ENCODE data around the gene ITGA3. TPM values are rescaled to one million over a fixed set of nuclear protein-coding genes. Genes with fewer than 3 reads are reported as not detected.
"Not testable (repeated sequence)": the region's sequence is repeated elsewhere in the genome, so short reads cannot be mapped to it uniquely, and the experiment has no call there.

Gene ITGA3
- polyA plus RNA-seq, 3 donors = 89.8 to 104 (median 95.0) TPM

- DNase-seq (ENCODE audit: low read depth in 3 of 3, low spot score in 2 of 3) = no peak
These were observed 4.8 kb upstream of the ITGA3 start for GRCh38 chr17:50051082-50051576.

GRCh38 chr17:50051606-50052005 is 4.3 kb upstream of the ITGA3 start:
- DNase-seq (ENCODE audit: low read depth in 3 of 3, low spot score in 2 of 3) = no peak

GRCh38 chr17:50052241-50052796 is 3.6 kb upstream of the ITGA3 start:
- DNase-seq (ENCODE audit: low read depth in 3 of 3, low spot score in 2 of 3) = no peak

- DNase-seq (ENCODE audit: low read depth in 3 of 3, low spot score in 2 of 3) = no peak
These were observed 2.9 kb upstream of the ITGA3 start for GRCh38 chr17:50052822-50053653.

- no peak for DNase-seq (ENCODE audit: low read depth in 3 of 3, low spot score in 2 of 3)
These were observed 2.3 kb upstream of the ITGA3 start for GRCh38 chr17:50053654-50053960.

GRCh38 chr17:50055055-50055425 is 870 bp upstream of the ITGA3 start:
- no peak for DNase-seq (ENCODE audit: low read depth in 3 of 3, low spot score in 2 of 3)

- no peak for DNase-seq (ENCODE audit: low read depth in 3 of 3, low spot score in 2 of 3)
These were observed 479 bp downstream of the ITGA3 start for GRCh38 chr17:50056217-50056960.

GRCh38 chr17:50056961-50057330 is 1.0 kb downstream of the ITGA3 start:
- no peak for DNase-seq (ENCODE audit: low read depth in 3 of 3, low spot score in 2 of 3)

GRCh38 chr17:50057521-50057991 is 1.6 kb downstream of the ITGA3 start:
- no peak for DNase-seq (ENCODE audit: low read depth in 3 of 3, low spot score in 2 of 3)

GRCh38 chr17:50058296-50058953 is 2.5 kb downstream of the ITGA3 start:
- no peak for DNase-seq (ENCODE audit: low read depth in 3 of 3, low spot score in 2 of 3)

GRCh38 chr17:50059256-50059655 is 3.3 kb downstream of the ITGA3 start:
- no peak for DNase-seq (ENCODE audit: low read depth in 3 of 3, low spot score in 2 of 3)

GRCh38 chr17:50059759-50060273 is 3.9 kb downstream of the ITGA3 start:
- no peak for DNase-seq (ENCODE audit: low read depth in 3 of 3, low spot score in 2 of 3)

GRCh38 chr17:50060951-50061712 is 5.2 kb downstream of the ITGA3 start:
- DNase-seq (ENCODE audit: low read depth in 3 of 3, low spot score in 2 of 3) = no peak

GRCh38 chr17:50061713-50062045 is 5.8 kb downstream of the ITGA3 start:
- DNase-seq (ENCODE audit: low read depth in 3 of 3, low spot score in 2 of 3) = not testable (repeated sequence)

GRCh38 chr17:50062293-50063243 is 6.7 kb downstream of the ITGA3 start:
- DNase-seq (ENCODE audit: low read depth in 3 of 3, low spot score in 2 of 3) = no peak

GRCh38 chr17:50063561-50064252 is 7.8 kb downstream of the ITGA3 start:
- no peak for DNase-seq (ENCODE audit: low read depth in 3 of 3, low spot score in 2 of 3)

- no peak for DNase-seq (ENCODE audit: low read depth in 3 of 3, low spot score in 2 of 3)
These were observed 8.5 kb downstream of the ITGA3 start for GRCh38 chr17:50064253-50065001.

GRCh38 chr17:50065056-50065455 is 9.1 kb downstream of the ITGA3 start:
- no peak for DNase-seq (ENCODE audit: low read depth in 3 of 3, low spot score in 2 of 3)

All from right renal cortex interstitium (tissue), 3 donors.